NCI-H524 (cell line): Measurements from ENCODE around the gene ATP2B2.
A peak's percentile ranks its signal among the peaks of the same experiment; 100 is the strongest.

Experiments used
- DNase-seq, 2 experiments: peaks; one replicate each; lab custom pipeline; 2025; lab: John Stamatoyannopoulos, UW

Gene ATP2B2

DNA sequence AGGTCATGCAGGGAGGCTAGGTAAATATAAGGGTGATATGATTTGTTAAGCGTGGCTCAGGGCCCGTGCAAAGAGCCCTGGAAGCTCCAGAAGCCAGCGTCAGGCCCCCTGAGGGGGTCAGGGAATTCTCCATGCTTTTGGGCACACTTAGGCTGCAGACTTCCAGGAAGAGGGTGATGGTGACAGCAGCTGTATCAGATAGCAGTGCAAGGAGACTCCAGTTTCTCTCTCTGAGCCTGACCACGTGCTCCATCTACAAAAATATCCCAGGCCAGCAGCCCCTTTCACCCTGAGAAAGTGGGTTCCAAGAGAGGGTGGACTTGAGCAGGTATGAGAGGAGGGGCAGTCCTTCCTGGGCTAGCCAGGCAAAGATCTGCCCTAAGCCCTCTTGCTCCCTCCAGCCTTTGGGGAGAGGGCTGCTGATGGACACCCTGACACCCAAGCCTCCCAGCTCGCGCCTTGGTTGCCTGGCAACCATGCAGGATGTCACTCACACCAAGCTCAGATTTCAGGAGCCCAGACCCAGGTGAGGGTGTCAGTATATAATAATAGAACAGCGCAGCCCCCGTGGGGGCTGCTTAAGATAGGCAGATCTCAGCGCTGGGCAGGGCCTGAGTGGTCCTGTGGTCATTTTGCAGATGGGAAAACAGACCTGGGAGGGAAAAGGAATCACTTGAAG, 35.8 kb downstream of the ATP2B2 start:
- peak; percentile 42 to 68 for DNase-seq

DNA sequence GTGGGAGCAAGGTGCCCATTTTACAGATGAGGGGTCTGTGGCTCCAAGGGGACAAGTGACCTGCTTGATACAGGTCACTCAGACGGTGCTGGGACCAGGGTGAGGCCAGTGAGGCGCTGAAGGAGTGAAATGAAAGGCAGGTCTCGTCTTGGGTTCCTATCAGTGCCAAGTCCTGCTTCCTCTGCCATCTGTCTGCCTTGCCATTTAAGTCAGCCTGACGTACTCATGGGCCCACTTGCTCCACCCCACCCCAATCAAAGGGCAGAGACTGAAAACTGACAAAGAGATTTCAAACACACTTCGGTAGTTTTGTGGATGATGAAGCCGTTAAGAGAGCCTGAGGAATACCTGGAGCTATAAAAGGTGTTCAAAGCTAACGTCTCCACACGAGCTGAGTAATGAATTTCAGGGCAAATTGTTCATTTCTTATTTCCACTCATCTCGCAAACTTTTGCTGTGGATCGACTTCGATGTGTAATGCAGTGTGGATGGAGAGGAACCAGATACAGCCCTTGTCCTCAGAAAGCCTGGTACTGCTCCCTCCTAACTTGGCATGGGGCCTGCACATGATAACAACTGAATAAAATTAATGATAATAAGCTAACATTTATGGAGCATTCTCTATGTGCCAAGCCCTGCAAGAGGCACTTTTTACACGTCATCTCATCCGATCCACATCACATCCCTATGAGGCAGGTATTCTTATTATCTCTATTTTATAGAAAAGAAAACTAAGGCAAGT, 36.6 kb downstream of the ATP2B2 start:
- peak; percentile 48 to 62 for DNase-seq

DNA sequence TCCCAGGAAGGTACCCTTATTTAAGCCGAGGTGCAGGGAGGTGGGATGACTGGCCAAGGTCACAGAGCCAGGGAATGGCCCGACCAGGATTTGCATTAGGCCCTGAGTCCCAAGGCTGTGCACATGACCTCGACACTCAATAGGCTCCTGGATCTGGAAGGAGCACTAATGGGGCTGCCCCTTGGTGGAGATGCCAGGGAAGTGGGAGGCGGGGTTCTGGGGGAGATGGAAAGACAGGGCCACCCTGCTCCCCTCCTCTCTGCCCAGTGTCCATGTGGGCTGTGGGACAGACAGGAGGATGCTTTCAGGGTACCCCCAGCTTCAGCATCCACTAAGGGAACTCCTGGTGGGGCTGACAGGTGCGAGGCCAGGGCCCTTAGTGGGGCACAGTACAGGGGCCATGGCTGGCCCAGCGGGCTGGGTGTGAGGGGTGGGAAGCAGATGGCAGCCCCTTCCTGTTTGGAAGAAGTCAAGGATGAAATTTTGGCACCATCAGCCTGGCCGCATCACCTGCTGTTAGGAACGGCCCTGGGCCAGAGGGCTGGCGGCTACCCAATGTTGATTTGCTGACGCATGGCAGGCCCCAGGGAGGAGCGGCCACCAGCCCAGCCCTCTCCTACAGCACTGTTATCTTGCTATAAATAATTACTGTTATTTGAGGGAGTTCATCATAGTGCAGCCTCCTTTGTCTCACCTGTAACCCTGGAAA, 37.3 kb downstream of the ATP2B2 start:
- peak; percentile 64 to 70 for DNase-seq

DNA sequence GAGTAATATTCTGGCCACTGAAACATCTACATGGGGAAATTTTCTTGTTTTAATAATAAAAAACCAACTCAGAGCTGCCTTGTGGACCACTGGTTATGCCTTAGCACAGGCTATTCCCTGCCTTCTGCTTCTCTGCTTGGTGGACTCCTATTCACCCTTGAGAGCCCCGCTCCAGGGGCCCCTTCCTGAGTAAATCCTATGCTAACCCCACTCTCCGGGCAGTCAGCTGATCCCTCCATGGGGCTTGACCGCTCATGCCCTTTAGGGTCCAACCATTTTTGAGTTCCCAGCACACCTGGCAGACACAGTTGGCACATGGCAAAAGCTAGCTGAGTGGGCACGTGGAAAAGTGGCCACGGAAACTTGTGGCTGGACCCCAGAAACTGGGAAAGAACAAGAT, 38.2 kb downstream of the ATP2B2 start:
- no peak for DNase-seq

DNA sequence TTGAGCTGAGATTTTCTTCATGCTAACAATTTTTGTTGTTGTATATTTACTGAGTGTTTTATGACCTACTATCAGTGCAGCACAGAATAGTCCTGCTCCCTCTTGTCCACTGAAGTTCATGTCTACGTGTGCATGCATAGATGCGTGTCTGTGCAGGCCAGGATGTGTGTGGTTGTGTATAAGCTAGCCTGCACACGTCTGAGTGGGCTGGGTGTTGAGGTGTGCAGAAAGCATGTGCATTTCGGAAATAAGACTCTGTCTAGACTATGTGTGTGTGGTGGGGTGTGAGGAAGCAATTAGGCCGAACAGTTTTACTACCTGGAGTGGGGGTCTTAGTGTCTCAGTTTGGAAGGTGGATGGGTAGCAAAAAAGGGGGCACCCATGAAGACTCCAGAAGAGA, 39.2 kb downstream of the ATP2B2 start:
- DNase-seq, result no peak

DNA sequence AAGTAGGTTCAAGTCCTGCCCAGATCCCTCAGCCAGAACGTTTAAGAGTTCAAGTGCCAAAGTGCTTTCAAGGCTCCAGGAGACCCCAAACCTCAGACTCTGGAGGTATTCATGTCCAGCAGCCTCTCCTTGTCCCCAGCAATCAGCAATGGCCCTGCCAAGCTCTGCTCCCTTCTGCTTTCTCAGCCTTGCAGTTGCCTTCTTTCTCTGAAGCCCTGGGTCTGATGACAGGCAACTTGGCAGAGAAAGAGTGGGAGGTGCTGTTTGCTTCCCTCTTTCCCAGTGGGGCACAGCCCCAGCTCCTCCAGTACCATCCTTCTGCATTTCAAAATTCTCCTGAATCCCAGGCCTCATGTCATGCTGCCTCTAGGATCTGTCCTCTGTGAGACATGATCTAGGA, 40.2 kb downstream of the ATP2B2 start:
- peak in 1 of 2 experiments; percentile 22 for DNase-seq

DNA sequence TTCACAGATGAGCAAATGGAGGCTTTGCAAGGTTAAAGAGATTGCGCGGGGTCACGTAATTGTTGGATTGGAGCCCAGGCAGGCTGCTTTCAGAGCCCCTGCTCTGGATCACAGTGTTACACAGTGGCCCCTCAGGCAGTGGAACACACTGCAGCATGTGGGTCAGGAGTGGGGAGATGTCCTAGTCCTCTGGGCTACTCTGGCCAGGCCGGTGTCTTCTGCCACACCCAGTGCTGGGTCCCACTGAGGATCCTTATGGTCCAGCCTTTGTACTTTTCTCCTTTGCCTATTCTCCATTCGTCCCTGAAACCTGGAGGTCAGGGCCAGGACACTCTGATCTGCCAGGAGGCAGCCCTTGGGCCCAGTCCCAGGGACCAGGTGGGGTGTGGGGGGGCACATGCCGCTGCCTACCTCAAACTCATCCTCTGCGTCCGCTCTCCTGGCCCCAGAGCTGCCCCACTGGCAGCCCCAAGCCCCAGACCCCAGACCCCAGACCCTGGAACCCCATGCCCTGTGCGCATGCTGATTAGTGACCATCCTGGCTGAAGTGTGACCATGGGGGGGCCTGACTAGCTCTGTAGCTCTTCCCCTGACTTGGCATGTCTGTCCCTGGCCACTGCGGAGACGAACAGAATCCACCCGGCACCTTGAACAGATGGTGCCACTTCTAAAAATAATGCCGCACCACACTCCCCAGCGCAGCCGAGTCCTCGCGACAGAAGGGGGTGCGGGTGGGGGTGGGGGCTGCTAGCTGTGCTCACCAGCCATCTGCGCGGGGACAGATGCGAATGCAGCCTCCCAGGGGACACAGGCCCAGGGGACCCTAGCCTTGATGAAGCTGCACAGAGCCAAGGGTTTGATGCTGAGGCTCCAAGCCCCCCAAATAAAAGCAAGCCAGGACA, 41.6 kb downstream of the ATP2B2 start:
- peak; percentile 93 to 96 for DNase-seq

DNA sequence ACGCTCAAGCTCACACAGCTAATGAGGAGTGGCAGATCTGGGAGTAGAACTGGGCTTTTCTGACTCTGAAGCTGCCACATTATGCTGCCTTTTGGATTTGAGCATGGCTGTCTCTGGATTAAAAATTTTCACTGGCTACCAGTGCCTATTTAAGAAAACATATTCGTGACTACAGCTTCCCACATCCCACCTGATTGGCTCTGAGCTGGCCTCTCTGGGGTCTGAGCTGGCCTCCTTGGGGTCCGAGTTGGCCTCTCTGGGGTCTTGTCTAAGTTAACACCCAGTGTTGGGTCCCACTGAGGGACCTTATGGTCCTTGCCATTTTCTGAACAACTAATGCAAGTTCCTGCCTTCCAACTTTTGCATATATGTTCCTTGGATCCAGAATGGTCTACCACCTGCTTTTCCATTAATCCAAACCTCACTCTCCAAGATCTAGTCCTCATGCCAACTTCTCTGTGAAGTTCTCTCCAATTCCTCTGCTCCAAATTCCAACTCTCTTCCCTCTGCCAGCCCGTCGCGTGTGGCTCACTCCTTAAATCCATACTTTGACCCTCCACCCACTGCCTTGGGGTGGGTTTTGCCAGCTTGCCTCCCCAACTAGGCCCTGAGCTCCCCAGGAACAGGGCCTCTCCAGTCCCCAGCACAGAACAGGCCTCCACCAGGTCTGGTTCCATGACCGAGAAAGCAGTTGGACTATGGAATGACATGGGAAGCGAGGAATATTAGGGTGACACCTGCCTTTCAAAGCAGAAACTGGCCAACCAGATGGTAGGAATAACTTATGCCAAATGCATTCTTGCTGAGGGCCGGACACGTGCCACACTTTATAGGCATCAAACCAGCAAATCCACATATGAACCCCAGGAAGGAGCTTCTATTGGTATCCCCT, 42.5 kb downstream of the ATP2B2 start:
- peak; percentile 47 to 67 for DNase-seq

DNA sequence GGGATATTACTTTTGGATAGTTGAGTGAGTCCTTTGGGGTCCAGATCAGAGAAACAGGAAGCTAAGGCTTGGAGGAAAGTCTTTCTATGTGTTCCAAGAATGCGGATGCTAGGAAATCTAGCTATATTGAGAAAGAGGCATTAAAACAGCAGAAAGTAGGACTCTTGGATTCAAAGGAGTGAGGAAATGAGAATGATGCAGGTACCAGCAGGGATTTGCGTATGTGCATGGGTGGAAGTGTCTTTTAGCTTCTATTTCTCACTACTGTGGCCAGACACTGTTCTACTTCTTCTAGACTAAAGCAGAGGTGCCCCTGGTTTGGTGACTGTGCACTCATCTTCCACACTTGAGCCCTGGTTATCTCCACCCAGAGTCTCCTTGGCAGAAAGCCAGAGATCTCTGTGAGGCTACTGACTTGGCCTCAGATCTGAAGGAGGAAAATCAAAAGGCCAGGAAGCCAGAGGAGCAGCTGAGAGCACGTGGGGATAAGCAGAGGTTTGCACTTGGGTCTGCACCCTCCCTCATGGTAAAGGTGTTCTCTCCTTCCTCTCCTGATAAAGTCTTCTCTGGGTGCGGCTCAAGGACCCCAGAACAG, 44.3 kb downstream of the ATP2B2 start:
- peak in 1 of 2 experiments; percentile 42 for DNase-seq

DNA sequence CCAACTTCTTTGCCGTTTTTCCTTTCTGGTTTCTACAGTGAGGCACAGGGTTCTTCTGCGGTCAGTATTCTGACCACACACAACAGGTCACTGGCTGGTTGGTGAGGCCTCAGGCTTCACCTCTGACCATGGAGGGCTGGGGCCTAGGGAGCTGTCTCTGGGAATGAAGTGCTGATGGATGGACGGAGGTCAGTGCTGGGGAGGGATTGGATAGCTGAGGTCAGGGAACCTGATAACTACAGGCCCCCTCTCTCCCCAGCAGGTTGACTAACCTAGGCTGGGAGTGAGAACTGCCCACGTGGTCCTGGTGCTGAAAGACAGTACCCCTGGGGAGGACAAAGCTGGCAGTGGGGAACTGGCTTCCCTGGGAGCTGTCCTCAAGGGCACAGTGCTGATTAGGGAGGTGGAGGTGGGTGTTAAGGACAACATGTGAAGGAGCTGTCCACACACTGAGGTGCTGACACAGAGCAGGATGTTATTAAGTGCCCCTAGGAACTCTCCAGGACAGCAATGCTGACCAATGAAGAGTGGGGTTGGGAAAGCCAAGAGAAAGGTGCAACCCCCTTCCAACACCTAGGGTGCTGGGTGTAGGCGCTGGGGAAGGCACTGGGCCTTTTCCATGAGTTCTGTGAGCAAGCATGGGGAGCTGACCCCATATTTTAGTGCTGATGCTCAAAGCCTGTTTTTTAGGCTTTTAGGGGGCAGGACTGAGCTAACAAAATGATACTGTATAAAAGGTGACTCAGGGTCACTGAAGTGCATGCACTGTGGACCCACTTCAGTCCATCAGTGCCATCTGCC, 45.2 kb downstream of the ATP2B2 start:
- DNase-seq, result no peak

DNA sequence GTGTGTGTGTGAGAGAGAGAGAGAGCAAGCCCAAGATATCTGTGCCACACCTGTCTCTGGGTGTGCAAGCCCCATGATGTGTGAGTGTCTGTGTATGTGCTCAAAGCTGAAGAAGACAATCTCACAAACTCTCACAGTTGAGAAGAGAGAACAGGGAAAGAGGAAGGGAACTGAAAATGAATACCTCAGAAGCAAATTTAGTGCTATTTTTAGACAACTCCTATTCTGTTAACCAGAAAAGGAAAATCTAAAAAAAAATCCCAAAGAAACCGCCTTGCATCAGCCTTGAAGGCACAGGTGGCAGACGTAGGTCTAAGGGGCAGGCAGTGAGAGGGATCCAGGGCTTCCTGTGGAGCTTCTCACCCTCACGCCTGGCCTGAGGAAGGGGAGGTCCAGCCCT, 47.8 kb downstream of the ATP2B2 start:
- peak in 1 of 2 experiments; percentile 25 for DNase-seq

DNA sequence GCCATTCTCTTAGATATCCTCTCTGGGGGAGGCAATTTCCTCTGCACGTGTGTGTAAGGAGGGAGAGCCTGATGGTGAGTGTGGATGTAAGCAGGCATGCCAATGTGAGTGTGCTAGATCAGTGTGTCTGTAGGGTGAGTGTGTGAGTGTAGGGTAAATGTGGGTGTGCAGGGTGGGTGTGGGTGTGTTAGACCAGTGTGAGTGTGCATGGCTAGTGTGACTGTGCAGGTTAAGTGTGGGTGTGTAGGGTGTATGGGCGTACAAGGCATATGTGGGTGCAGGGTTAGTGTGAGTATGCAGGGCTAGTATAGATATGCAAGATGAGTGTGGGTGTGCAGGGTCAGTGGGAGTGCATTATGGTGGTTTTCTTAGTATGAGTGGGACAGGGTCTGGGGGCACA, 48.4 kb downstream of the ATP2B2 start:
- DNase-seq, result no peak

DNA sequence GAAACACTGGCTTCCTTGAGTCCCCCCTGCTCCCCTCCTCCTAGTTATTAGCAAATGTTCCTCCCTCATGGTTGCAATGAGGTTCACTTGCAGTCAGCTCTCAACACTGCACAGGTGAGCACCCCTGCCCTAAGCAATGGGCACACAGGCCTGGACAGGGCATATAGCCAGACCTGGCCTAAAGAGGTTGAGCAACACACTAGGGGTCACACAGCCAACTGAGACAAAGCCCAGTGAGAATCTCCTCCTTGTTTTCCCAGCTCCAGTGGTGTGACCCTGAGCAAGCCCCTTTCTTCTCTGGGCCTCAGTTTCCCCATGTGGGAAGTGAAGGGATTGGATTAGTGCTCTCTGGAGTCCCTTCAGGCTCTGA, 49.9 kb downstream of the ATP2B2 start:
- no peak for DNase-seq

DNA sequence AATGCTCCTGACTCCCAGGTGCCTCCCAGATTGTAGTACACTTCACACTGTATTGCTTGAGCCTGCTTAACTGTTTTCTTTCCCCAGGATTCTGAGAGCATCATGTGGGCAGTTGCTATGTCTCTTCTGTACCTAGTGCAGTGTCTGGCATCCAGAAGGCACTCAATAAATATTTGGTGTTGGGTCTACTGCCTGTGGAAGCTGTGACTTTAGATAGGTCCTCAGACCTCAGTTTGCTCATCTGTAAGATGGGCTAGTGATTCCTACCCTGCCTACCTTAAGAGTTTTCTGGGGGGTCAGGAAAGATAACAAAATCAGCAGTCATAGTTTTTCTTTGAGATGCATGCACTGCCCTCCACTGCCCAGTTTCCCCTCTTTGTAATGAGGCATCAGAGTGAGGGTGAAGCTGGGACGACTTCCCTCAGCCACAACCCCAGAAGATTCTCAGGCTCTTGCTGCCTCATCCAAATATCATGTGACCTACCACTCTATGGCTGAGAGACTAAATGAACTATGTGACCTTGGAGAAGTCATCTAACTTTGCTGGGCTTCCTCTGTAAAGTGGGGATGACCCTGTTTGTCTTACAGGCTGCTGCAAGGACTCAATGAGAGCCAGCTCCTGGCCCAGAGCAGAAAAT, 50.4 kb downstream of the ATP2B2 start:
- DNase-seq, result no peak

DNA sequence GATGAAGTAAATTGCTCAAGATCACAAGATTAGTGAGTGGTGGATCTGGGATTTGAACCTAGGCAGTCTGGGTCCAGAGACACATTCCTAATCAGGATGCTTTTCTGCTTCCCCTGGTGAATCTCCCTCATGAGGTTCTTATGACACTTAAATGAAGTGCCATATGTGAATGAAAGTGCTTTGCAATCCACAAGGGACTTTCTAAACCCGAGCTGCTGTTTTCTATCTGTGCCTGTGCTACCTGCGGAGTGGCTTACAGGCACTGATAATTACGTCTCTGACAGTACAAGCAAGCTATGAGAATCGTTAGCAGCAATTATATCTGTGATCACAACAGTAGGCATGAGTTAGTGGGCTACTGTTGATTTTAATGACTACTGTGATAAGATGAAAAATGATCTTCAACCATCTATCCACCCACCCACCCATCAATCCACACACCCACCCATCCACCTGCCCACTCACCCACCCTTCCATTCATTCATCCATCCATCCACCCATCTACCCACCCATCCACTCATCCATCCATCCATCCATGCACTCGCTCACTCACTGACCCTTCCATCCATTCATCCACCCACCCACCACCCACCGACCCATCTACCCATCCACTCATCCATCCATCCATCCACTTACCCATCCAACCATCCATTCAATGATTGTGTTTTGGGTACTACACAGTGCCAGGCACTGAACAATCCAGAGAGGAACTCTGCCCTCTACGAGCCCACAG, 51.8 kb downstream of the ATP2B2 start:
- peak; percentile 60 to 92 for DNase-seq

DNA sequence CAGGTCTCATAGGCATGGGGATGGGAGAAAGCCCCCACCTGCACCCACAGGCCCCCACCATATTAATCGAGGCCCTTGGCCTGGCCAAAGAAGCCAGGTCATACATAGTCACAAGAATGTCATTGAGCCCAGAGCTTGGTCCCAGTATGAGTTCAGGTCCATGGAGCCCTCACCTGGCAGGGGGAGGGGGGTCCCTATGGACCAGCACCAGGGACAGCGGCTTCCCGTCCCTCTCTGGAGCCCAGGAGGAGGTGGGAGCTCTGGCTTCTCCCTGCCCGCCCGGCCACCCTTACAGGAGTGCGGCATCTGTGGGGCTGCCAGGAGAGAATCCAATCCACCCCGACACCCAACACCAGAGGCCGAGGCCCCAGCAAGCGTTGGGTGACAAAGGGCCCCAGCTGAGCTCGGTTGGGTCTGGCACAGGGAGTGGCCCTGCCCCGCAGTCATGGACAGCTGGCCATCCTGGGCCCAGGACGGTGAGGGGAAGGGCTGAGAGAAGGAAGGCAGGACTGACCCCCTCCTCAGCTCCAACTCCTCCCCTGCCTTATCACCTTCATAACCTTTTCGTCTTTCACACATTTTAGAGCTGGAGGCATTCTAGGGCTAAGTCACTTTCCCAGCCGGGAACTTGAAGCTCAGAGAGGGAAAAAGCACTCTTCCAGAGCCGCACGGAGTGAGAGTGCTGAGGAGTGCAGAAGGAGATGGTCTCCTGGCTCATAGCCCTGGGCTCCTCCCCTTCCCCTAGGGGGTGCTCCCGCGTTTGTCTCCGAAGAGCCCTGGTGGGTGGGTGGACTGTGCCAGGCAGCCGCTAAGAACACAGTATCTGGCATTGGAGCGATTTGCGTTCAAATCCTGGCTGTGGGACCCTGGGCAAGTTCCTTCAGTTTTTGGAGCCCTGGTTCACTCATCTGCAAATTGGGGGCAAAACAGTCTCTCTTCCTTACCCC, 54.6 kb downstream of the ATP2B2 start:
- DNase-seq, result peak in 1 of 2 experiments; percentile 12

DNA sequence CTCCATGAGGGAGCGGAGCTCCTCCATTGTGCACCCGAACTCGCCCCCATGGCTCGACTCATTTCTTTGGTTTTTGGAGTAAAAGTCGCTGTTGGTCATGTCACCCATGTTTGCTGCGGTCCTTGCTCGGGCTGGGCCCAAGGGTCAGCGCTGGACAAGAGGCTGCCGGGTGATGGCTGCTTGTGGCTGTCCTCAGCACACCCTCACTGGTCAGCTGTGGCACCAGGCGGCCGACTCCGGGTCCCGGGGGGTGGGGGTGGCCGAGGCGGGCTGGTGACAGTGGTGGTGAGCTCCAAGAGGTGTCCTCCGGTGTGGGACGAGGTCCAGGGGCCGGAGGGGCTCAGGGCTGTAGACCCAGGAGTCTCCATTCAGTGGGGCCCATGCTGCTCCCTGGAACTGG, 56.0 kb downstream of the ATP2B2 start:
- no peak for DNase-seq
